ENCODE results near the gene HDAC6.

HDAC6 gene

DNA sequence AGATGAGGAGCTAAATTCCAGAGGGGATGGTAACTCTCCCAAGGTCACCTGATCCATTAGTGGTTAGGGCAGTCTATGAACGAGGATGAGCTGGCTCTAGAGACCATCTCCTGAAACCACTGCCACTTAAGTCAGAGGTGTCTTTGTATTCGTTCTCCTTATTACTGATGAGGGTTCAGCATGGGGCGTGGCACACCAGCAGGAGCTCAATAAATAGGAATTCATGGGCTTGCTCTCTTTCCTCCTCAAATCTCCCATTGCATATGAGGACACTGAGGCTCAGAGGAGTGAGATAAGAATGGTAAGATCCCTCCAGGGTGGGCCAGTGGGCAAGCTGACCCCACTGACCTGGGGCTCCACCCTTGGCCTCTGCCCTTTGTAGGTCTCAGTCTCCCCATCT is 17.1 kb upstream of the HDAC6 start:
- Histone ChIP-seq H3K9me3 (no peaks in the 10 kb centered on the region), H3K27me3 (ENCODE audit: low read depth) (peaks cover 10% of the 10 kb centered on the region; the same call in 1 of the 2 replicates), H3K4me3 (no peak overlapping the region), H3K4me1 (no peaks in the 10 kb centered on the region), H3K36me3 (replicated peaks) (no peaks in the 10 kb centered on the region)
- in situ Hi-C loops (cut with MboI; ENCODE audit: low sequenced_read_pairs) = no loop called here
- no peak for DNase-seq (ENCODE audit: low spot score in 2 of 2)

DNA sequence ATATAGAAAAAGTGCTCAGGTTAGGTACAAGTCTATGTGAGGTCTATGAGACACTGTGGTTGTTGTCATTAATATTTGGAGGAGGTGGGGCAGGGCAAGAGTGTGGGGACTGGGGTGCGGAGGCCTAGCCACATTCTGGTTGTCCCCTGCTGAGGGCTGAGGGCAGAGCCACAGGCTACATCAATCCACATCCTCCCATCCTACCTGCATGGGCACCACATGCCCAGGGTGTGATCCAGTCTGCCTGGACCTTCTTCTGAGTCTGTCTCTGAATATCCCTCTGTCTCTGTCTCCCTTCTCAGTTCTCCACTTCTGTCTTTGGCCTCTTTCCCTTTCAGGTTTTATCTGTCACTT is 16.7 kb upstream of the HDAC6 start:
- in situ Hi-C loops (cut with MboI; ENCODE audit: low sequenced_read_pairs) = no loop called here
- no peaks in the 10 kb centered on the region for H3K36me3 ChIP-seq (replicated peaks)

DNA sequence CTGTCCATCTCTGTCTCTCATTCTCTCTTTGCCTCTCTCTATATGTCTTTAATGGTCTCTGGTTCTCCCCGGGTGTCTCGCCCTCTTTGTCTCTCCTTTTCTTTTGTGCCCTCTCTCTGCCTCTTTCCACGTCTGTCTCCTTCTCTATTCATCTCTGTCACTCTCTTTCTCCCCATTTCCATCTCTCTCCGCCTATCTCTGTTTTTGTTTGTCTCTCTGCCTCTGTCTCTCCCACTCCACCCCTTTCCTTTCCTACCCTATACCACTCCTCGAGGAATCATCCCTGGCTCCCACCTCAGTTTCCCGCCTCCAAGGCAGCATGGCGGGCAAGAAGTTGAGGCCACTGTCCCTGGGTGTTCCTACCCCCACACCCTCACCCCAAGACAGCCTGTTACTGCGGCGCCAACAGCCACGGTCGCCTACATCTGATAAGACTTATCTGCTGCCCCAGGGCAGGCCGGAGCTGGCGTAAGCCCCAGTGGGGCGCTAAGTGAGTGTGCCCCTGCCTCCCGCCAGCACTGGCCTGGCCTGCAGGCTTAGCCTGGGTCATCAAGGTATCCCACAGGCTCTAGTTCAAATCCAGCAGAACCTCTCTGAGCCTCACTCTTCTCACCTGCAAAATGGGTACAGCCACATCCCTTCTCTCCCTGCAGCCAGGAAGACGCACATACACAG is 16.2 kb upstream of the HDAC6 start:
- no peak for DNase-seq (ENCODE audit: low spot score in 2 of 2)
- Histone ChIP-seq H3K9me3 (no peaks in the 10 kb centered on the region), H3K4me1 (no peaks in the 10 kb centered on the region), H3K4me3 (no peak overlapping the region), H3K36me3 (replicated peaks) (no peaks in the 10 kb centered on the region), H3K27me3 (ENCODE audit: low read depth) (peaks cover 10% of the 10 kb centered on the region; the same call in 1 of the 2 replicates)
- in situ Hi-C loops (cut with MboI; ENCODE audit: low sequenced_read_pairs) = no loop called here

More for the DNA sequence above, 16.7 kb upstream of the HDAC6 start:
- H3K4me3 ChIP-seq = no peak overlapping the region
- peaks cover 10% of the 10 kb centered on the region; the same call in 1 of the 2 replicates for H3K27me3 ChIP-seq (ENCODE audit: low read depth)
- no peaks in the 10 kb centered on the region for H3K9me3 ChIP-seq
- DNase-seq (ENCODE audit: low spot score in 2 of 2) = no peak
- H3K4me1 ChIP-seq = no peaks in the 10 kb centered on the region

DNA sequence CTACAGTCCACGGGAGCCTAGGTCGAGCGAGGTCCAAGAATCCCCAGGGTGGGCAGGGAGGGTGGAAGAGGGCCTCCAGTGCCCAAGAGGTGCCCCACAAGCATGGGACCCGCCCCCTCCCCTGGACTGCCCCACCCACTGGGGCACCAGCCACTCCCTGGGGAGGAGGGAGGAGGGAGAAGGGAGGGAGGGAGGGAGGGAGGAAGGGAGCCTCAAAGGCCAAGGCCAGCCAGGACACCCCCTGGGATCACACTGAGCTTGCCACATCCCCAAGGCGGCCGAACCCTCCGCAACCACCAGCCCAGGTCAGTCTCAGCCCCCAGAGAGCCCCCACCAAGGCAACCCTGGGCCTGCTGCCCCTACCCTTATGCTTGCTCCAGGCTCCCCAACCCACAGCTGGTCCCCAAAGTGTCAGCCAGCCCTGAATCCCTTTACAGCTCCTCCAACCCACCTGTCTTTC is 15.5 kb upstream of the HDAC6 start, which contains the start of gene GATA1:
Gene GATA1, plus strand, starts transcription at position 250 of the 460 bp plus-strand sequence. CDS start 4,520 bp downstream, outside the sequence.
- in situ Hi-C loops (cut with MboI; ENCODE audit: low sequenced_read_pairs) = no loop called here
- no peaks in the 10 kb centered on the region for H3K4me1 ChIP-seq
- no peak within 1 kb of the TSS for H3K4me3 ChIP-seq
- no peak for DNase-seq (ENCODE audit: low spot score in 2 of 2)
- H3K36me3 ChIP-seq (replicated peaks) = no peaks in the 10 kb centered on the region
- H3K9me3 ChIP-seq = no peaks in the 10 kb centered on the region
- H3K27me3 ChIP-seq (ENCODE audit: low read depth) = peaks cover 10% of the 10 kb centered on the region; the same call in 1 of the 2 replicates

DNA sequence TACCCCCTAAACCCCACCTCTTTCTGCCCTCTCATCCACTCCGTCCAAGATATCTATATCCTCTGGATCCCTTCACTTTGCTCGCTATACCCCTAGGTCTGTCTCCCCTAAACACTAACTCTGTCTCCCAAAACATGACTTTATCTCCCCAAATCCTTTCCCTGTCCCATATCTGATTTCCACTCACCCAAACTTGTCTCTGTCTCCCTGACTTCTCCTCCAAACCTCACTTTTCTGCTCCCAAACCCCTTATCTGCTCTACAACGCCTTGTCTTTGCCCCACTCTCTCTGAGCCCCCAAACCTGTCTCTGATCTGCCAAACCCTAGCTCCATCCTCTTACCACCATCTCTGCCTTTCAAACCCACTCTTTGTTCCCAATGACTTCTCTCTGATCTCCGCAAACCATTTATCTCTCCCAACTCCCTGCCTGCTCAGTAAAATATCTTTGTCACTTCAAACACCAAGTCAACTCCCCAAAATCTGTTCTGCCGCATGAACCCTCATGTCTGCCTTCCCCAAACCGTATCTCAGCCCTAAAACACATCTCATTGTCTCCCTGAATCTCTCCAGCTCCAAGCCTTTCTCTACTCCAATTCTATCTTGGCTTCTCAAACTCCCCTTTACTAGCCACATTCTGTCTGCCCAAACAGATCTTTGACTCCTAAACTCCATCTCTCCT is 14.9 kb upstream of the HDAC6 start:
- in situ Hi-C loops (cut with MboI; ENCODE audit: low sequenced_read_pairs) = no loop called here
- no peaks in the 10 kb centered on the region for H3K9me3 ChIP-seq

DNA sequence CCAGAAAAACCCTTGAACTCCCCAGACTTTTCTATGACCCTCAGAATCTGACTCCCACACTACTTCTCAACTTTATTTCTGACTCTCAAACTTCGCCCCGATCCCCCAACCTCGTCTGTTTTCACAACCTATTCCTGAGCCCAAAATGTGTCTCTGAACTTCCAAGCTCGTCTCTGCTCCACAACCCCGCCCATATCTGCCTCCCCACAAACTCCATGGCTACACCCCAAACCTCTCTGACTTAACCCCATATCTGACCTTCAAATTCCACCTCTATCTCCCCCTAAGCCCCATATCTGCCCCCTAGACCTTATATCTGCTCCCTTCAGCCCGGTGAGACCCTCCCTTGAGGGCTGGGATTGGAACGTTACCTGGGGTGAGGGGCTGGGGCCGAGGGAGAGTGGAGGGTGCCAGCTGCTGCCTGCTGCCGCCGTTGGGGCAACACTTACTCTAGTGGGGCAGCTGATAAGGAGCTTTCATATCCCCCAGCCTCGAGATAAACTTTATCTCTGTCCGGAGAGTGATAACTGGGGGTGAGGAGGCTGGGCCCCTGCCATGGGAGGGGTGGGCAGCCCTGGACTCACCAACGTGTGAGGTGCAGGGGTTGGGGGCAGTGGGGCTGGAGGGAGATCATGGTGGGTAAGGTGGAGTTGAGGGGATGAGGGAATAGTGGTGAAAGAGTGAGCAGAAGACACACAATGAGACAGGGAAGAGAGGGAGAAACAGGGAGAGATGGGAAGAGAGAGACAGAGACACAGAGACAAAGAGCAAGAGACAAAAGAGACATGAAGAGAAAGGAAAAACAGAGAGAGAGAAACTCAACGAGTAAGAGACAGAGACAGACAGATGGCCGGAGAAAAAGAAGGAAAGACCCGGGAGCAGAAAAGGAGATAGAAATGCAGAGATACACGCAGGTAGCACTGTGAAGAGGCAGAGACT is 14.1 kb upstream of the HDAC6 start:
- no peak for DNase-seq (ENCODE audit: low spot score in 2 of 2)
- no peaks in the 10 kb centered on the region for H3K4me1 ChIP-seq
- in situ Hi-C loops (cut with MboI; ENCODE audit: low sequenced_read_pairs) = no loop called here

More for the DNA sequence above, 14.9 kb upstream of the HDAC6 start:
- DNase-seq (ENCODE audit: low spot score in 2 of 2) = no peak
- H3K27me3 ChIP-seq (ENCODE audit: low read depth) = peaks cover 10% of the 10 kb centered on the region; the same call in 1 of the 2 replicates
- H3K4me1 ChIP-seq = no peaks in the 10 kb centered on the region
- no peak overlapping the region for H3K4me3 ChIP-seq
- no peaks in the 10 kb centered on the region for H3K36me3 ChIP-seq (replicated peaks)

DNA sequence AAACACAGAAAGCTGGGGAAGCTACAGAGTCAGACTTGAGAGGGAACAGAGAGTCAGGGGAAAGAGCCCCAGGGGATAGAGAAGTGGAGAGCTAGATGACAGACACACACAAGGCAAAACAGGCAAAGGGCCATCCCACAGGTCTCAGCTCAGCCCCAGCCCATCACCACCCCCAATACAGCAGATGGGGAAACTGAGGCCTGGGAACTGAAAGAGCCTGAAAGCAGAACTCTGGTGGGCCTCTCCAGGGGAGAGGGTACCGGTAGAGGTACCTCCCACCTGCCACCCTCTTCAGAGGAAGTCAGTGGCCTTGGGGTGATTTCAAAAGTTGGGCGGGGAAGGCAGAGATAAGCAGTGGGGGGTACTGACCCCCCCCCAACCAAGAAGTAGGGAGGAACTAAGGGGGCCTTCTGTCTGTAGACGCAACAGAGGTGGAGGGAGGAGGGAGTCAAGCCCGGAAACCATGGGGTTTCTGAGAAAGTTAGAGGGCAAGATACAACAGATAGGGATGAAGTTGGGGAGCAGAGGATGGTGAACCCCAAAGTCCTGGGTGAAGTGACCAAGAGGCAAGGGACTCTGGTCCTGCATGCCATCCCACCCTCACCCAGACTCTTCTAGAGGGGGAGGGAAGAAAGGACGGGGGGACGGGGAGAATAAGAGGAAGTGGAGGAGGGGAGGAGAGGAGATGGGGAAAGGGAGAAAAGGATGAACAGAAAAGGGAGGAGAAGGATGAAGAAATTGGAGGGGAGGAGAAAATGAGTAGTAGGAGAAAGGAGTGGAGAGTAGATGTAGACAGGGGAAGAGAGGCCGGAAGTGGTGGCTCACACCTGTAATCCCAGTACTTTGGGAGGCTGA is 12.3 kb upstream of the HDAC6 start:
- in situ Hi-C loops (cut with MboI; ENCODE audit: low sequenced_read_pairs) = no loop called here

More for the DNA sequence above, 14.1 kb upstream of the HDAC6 start:
- no peaks in the 10 kb centered on the region for H3K36me3 ChIP-seq (replicated peaks)
- no peak overlapping the region for H3K4me3 ChIP-seq
- no peaks in the 10 kb centered on the region for H3K9me3 ChIP-seq
- peaks cover 10% of the 10 kb centered on the region; the same call in 1 of the 2 replicates for H3K27me3 ChIP-seq (ENCODE audit: low read depth)

DNA sequence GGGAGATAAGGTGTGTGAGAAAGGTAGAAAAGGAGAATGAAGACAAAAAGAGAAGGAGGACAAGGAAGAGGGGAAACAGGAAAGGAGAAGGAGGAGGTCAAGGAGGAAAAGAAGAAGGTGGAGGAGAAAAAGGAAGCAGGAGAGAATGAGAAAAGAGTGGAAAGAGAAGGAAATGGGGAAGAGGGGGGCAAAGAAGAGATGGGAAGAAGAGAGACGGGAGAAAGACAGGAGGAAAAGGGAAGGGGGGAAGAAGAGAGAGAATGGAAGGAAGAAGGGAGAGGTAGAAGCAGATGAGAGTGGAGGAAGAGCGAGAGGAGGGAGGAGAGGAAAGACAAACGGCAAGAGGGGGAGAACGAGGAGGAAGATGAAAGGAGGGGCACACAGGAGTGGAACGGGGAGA is 11.4 kb upstream of the HDAC6 start:
- peaks cover 10% of the 10 kb centered on the region; the same call in 1 of the 2 replicates for H3K27me3 ChIP-seq (ENCODE audit: low read depth)
- in situ Hi-C loops (cut with MboI; ENCODE audit: low sequenced_read_pairs) = no loop called here
- H3K9me3 ChIP-seq = no peaks in the 10 kb centered on the region
- no peak overlapping the region for H3K4me3 ChIP-seq
- no peaks in the 10 kb centered on the region for H3K36me3 ChIP-seq (replicated peaks)
- DNase-seq (ENCODE audit: low spot score in 2 of 2) = no peak
- no peaks in the 10 kb centered on the region for H3K4me1 ChIP-seq

More for the DNA sequence above, 12.3 kb upstream of the HDAC6 start:
- Histone ChIP-seq H3K4me1 (no peaks in the 10 kb centered on the region), H3K9me3 (no peaks in the 10 kb centered on the region), H3K27me3 (ENCODE audit: low read depth) (peaks cover 10% of the 10 kb centered on the region; the same call in 1 of the 2 replicates), H3K36me3 (replicated peaks) (no peaks in the 10 kb centered on the region), H3K4me3 (no peak overlapping the region)
- DNase-seq (ENCODE audit: low spot score in 2 of 2) = no peak

DNA sequence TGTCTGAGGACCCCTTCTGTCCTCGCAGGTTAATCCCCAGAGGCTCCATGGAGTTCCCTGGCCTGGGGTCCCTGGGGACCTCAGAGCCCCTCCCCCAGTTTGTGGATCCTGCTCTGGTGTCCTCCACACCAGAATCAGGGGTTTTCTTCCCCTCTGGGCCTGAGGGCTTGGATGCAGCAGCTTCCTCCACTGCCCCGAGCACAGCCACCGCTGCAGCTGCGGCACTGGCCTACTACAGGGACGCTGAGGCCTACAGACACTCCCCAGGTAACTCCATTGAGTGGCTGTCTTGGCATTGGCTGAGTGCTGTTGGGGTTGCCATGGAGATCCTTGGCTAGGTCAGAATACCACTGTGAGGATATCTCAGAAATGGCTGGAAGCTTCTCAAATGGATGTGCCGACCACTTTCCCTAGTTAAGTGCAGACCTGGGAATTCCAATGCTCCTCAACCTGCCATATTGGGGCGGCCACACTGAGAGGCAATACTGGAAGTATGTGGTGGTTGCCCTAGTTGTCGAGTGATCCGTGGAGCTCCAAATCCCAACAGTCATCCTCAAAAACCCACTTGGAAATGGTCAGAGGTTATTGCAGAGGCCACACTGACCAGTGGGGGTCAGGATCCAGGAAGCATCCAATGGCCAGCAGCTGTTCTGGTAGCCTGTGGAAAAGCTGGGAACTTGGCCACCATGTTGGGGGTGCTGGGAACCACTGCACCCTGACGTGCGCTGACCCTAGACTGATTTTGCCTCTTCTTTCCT is 10.6 kb upstream of the HDAC6 start:
- no peak for DNase-seq (ENCODE audit: low spot score in 2 of 2)
- in situ Hi-C loops (cut with MboI; ENCODE audit: low sequenced_read_pairs) = no loop called here
- no peaks in the 10 kb centered on the region for H3K36me3 ChIP-seq (replicated peaks)
- H3K27me3 ChIP-seq (ENCODE audit: low read depth) = peaks cover 10% of the 10 kb centered on the region; the same call in 1 of the 2 replicates
- no peaks in the 10 kb centered on the region for H3K4me1 ChIP-seq
- no peak overlapping the region for H3K4me3 ChIP-seq
- H3K9me3 ChIP-seq = no peaks in the 10 kb centered on the region

DNA sequence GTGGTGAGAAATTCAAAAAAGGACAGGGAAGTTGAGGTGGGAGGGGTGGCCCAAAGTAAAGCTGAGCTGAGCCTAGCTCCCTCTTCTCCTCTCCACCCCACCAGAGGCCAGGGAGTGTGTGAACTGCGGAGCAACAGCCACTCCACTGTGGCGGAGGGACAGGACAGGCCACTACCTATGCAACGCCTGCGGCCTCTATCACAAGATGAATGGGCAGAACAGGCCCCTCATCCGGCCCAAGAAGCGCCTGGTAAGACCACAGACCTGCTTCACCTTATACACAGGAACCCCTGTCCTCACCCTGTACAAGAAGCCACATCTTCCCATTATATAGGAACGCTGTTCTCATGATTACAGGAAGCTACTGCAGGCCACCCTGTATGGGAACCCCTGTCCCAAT is 9.6 kb upstream of the HDAC6 start:
- in situ Hi-C loops (cut with MboI; ENCODE audit: low sequenced_read_pairs) = no loop called here
- H3K27me3 ChIP-seq (ENCODE audit: low read depth) = peaks cover 7% of the 10 kb centered on the region; the same call in 1 of the 2 replicates
- no peaks in the 10 kb centered on the region for H3K9me3 ChIP-seq
- no peak overlapping the region for H3K4me3 ChIP-seq
- no peaks in the 10 kb centered on the region for H3K4me1 ChIP-seq
- no peak for DNase-seq (ENCODE audit: low spot score in 2 of 2)
- H3K36me3 ChIP-seq (replicated peaks) = no peaks in the 10 kb centered on the region

DNA sequence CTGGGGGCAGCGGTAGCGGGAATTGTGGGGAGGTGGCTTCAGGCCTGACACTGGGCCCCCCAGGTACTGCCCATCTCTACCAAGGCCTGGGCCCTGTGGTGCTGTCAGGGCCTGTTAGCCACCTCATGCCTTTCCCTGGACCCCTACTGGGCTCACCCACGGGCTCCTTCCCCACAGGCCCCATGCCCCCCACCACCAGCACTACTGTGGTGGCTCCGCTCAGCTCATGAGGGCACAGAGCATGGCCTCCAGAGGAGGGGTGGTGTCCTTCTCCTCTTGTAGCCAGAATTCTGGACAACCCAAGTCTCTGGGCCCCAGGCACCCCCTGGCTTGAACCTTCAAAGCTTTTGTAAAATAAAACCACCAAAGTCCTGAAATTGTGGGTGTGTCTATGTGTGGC is 7.9 kb upstream of the HDAC6 start:
- Histone ChIP-seq H3K36me3 (replicated peaks) (no peaks in the 10 kb centered on the region), H3K4me3 (no peak overlapping the region), H3K27me3 (ENCODE audit: low read depth) (no peaks in the 10 kb centered on the region; the same call in 1 of the 2 replicates), H3K4me1 (no peaks in the 10 kb centered on the region), H3K9me3 (no peaks in the 10 kb centered on the region)
- DNase-seq (ENCODE audit: low spot score in 2 of 2) = no peak
- in situ Hi-C loops (cut with MboI; ENCODE audit: low sequenced_read_pairs) = no loop called here

DNA sequence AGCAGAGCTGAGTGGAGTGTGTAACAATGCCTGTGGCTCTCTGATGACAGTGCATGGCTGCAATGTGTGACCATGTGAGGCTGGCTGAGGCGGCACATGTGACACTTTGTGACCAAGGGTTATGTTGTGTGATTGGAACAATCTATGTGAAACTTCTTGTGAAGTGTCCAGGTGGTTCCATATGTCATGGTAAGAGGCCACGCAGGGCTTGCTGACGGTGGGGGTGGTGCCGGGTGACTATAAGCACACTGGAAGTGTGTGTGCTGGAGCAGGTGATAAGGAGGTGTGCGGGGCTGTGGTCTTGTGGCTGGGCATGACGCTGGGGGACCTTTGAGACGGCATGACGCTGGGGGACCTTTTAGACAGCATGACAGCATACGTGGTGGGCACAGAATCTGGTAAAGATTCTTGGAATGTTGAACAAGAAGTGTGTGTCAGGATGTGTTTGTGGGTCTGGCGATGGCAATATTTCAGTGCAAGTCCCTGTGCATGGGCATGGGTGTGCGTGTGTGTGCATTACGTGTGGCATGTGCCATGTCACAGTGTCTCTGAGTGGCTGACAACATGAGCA is 7.4 kb upstream of the HDAC6 start:
- Histone ChIP-seq H3K27me3 (ENCODE audit: low read depth) (no peaks in the 10 kb centered on the region; the same call in 1 of the 2 replicates), H3K9me3 (no peaks in the 10 kb centered on the region), H3K4me1 (no peaks in the 10 kb centered on the region), H3K4me3 (no peak overlapping the region), H3K36me3 (replicated peaks) (no peaks in the 10 kb centered on the region)
- DNase-seq (ENCODE audit: low spot score in 2 of 2) = no peak
- in situ Hi-C loops (cut with MboI; ENCODE audit: low sequenced_read_pairs) = no loop called here

Data from HAP-1 (cell line).